Measurements from ENCODE around the gene SSH2. TPM values are rescaled to one million over a fixed set of nuclear protein-coding genes. Genes with fewer than 3 reads are reported as not detected.

The SSH2 gene
- total and polyA plus RNA-seq, 9 of the 15 experiments (the other 6 are each of a cell fraction or from before 2014, with no cell fraction given): 3.9 to 16.1 (median 10.2) TPM

DNA sequence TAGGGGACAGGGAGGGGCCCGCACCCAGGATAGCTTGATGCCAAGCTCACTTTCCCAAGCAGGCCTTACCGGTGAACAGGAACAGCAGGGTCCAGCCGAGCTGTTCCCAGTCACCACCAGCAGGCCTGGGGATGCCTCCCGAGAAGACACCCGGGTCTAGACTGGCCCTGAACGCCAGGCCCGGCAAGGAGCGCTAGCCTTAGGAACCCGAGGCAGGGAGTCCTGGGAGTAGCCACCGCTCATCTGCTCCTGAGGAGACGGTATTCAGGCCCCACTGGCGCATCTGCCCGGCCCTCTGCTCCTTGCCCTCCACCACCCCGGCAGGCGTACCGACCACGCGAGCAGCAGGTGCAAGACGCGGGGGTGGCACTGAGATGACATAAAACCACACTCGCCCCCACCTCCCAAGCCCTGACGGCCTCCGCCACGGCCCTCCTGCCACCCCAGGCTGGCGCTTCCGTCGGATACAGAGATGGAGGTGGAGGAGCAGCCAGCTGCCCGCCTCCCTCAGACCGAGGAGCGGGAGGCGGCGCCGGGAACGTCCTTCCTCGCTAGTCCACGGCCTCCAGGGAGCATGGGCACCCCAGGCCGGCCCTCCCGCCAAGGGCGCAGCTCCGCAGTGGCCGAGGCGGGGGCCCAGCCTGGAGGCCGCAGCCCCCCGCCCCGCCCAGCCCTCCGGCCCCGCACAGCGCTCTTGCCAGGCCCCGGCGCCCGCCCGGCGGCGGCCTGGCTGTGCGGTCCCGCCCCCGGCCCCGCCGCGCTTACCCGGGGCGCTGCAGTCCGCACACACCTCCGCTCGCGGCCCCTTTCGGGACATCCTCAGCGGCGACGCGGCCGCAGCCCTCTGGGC lies 341.2 kb downstream of the SSH2 start:
- FAIRE-seq (no peak), DNase-seq (ENCODE audit: extremely low read depth in 1 of 4, low spot score in 3 of 4) (peak; percentile 32 to 78 (median 61)), ATAC-seq (no peak)
- ChIA-PET CTCF (ENCODE audit: low intra/inter-chr PET ratio) (no interaction called here), POLR2A (interaction anchor here (0.9 to 3.8 kb wide), 3 partner anchors 12 to 51 kb away, joined by 4 to 25 read pairs (median 5); no protein-coding TSS in a partner anchor)
- Histone ChIP-seq H3K9me1 (ENCODE audit: control insufficient read depth, insufficient read depth, low read length) (peaks cover 2% of the 10 kb centered on the region), H4K20me1 (replicated peaks; ENCODE audit: control insufficient read depth, insufficient read depth, low read length) (no peaks in the 10 kb centered on the region; the same call in 1 of the 2 replicates), H3K27ac (ENCODE audit: extremely low read depth, low read depth, low read length) (no peak overlapping the region), H3K9ac (ENCODE audit: insufficient read depth in 1 of 2, low read depth in 2 of 2, low read length in 2 of 2) (peak overlapping the region; percentile 45 to 92), H3K79me2 (ENCODE audit: control insufficient read depth, insufficient read depth, low read length) (peaks cover 24% of the 10 kb centered on the region), H3K27me3 (ENCODE audit: control insufficient read depth in 2 of 2, insufficient read depth in 2 of 2, low read length in 2 of 2) (no peaks in the 10 kb centered on the region), H3K9me3 (replicated peaks; ENCODE audit: control insufficient read depth, insufficient read depth, low read depth, low read length) (no peaks in the 10 kb centered on the region), H2AFZ (ENCODE audit: low read depth, low read length) (peak overlapping the region; percentile 32; the same call in 1 of the 2 replicates), H3K4me1 (replicated peaks in 1 of 2; ENCODE audit: control insufficient read depth in 2 of 2, insufficient read depth in 2 of 2, low read length in 2 of 2) (peaks cover 40 to 73% of the 10 kb centered on the region in 2 experiments), H3K36me3 (ENCODE audit: control insufficient read depth, insufficient read depth, low read length) (no peaks in the 10 kb centered on the region), H3K4me3 (peak overlapping the region; percentile 56), H3K4me2 (ENCODE audit: insufficient read depth, low read length) (peak overlapping the region; percentile 86)
- BruUV-seq (replicated peaks): no TSS peak
- intact Hi-C loops (cut with micrococcal nuclease) (no loop called here), in situ Hi-C loops (cut with MboI) (no loop called here)
- WGBS (ENCODE audit: insufficient coverage, low coverage, missing lambda C conversion rate): 3% methylated on average over 45 of the region's 72 CpGs
- TF ChIP-seq, protein P1, sequence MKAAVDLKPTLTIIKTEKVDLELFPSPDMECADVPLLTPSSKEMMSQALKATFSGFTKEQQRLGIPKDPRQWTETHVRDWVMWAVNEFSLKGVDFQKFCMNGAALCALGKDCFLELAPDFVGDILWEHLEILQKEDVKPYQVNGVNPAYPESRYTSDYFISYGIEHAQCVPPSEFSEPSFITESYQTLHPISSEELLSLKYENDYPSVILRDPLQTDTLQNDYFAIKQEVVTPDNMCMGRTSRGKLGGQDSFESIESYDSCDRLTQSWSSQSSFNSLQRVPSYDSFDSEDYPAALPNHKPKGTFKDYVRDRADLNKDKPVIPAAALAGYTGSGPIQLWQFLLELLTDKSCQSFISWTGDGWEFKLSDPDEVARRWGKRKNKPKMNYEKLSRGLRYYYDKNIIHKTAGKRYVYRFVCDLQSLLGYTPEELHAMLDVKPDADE (conservative IDR thresholded peaks at IDR 0.05; ENCODE audit: control insufficient read depth, low read depth, low read length): peak; percentile 0; the same call in 1 of the 2 replicates
- TF ChIP-seq TFE3 (CRISPR knock-in tag; IDR thresholded peaks at IDR 0.05) (no peak), ELK1 (CRISPR knock-in tag; IDR thresholded peaks at IDR 0.05) (no peak), MAZ (CRISPR knock-in tag; conservative IDR thresholded peaks at IDR 0.05 in 1 of 2, IDR thresholded peaks at IDR 0.05 in 1 of 2) (0 out of 4 replicates have a peak, but pooled peaks of 1 of the 2 experiments have one; percentile 28), EGR1 (conservative IDR thresholded peaks at IDR 0.05) (peak; percentile 64), MAFG (tag; conservative IDR thresholded peaks at IDR 0.05) (no peak), SAFB2 (IDR thresholded peaks at IDR 0.05; ENCODE audit: borderline replicate concordance, low read depth, low read length, severe bottlenecking) (no peak), CREM (IDR thresholded peaks at IDR 0.05; ENCODE audit: low read depth) (0 out of 2 replicates have a peak, but pooled peaks have one; percentile 13), ZFP91 (CRISPR knock-in tag; IDR thresholded peaks at IDR 0.05) (no peak), HEY1 (CRISPR knock-in tag; IDR thresholded peaks at IDR 0.05; ENCODE audit: borderline replicate concordance) (no peak), SNRNP70 (optimal IDR thresholded peaks at IDR 0.05; ENCODE audit: low read depth, low read length) (no peak), CTBP1 (IDR thresholded peaks at IDR 0.05; ENCODE audit: borderline replicate concordance) (peak; percentile 37; the same call in 1 of the 2 replicates)
- TF ChIP-seq, protein P2, sequence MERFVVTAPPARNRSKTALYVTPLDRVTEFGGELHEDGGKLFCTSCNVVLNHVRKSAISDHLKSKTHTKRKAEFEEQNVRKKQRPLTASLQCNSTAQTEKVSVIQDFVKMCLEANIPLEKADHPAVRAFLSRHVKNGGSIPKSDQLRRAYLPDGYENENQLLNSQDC (CRISPR knock-in tag; IDR thresholded peaks at IDR 0.05): no peak
- TF ChIP-seq, protein P3, sequence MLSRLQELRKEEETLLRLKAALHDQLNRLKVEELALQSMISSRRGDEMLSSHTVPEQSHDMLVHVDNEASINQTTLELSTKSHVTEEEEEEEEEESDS (CRISPR knock-in tag; IDR thresholded peaks at IDR 0.05): no peak
